Measurements from ENCODE around the gene SAMD8. TPM values are rescaled to one million over a fixed set of nuclear protein-coding genes. Genes with fewer than 3 reads are reported as not detected.
"Not testable (repeated sequence)": the region's sequence is repeated elsewhere in the genome, so short reads cannot be mapped to it uniquely, and the experiment has no call there.

Gene SAMD8
- total RNA-seq, 1 donor from 2014 or later, result 21.7 TPM

GRCh38 chr10:75106242-75106641 is 5.2 kb upstream of the SAMD8 start:
- intact Hi-C loops (cut with DNase I), result no loop called here

GRCh38 chr10:75106891-75107290 is 4.6 kb upstream of the SAMD8 start:
- DNase-seq; intact Hi-C loops (cut with DNase I); H3K36me3 ChIP-seq; H3K27ac ChIP-seq; ATAC-seq; H3K9me3 ChIP-seq; H3K27me3 ChIP-seq (ENCODE audit: low read depth); H3K4me1 ChIP-seq; H3K4me3 ChIP-seq: not testable (repeated sequence)

More at GRCh38 chr10:75106242-75106641, 5.2 kb upstream of the SAMD8 start:
- Histone ChIP-seq H3K27ac (no peak overlapping the region), H3K4me1 (peaks cover 8% of the 10 kb centered on the region), H3K36me3 (no peaks in the 10 kb centered on the region), H3K9me3 (no peaks in the 10 kb centered on the region), H3K27me3 (ENCODE audit: low read depth) (no peaks in the 10 kb centered on the region), H3K4me3 (no peak overlapping the region)
- no peak for ATAC-seq
- no peak for DNase-seq
- no peak for TF ChIP-seq CTCF (IDR thresholded peaks at IDR 0.05)

- TF ChIP-seq CTCF (IDR thresholded peaks at IDR 0.05), result no peak
- Histone ChIP-seq H3K27ac (no peak overlapping the region), H3K27me3 (ENCODE audit: low read depth) (no peaks in the 10 kb centered on the region), H3K4me1 (peaks cover 18% of the 10 kb centered on the region), H3K36me3 (no peaks in the 10 kb centered on the region), H3K4me3 (no peak overlapping the region), H3K9me3 (no peaks in the 10 kb centered on the region)
- no peak for ATAC-seq
- no peak for DNase-seq
- intact Hi-C loops (cut with DNase I), result no loop called here
Measured at GRCh38 chr10:75107756-75108683, 3.4 kb upstream of the SAMD8 start.

- Histone ChIP-seq H3K27ac (no peak overlapping the region), H3K4me1 (peaks cover 23% of the 10 kb centered on the region), H3K27me3 (ENCODE audit: low read depth) (no peaks in the 10 kb centered on the region), H3K9me3 (no peaks in the 10 kb centered on the region), H3K36me3 (no peaks in the 10 kb centered on the region), H3K4me3 (no peak overlapping the region)
- TF ChIP-seq CTCF (IDR thresholded peaks at IDR 0.05), result peak; percentile 45
- intact Hi-C loops (cut with DNase I), result no loop called here
- ATAC-seq (no peak), DNase-seq (no peak)
Measured at GRCh38 chr10:75108684-75109458, 2.6 kb upstream of the SAMD8 start.

GRCh38 chr10:75109459-75109778 is 2.0 kb upstream of the SAMD8 start:
- peaks cover 25% of the 10 kb centered on the region for H3K4me1 ChIP-seq
- TF ChIP-seq CTCF (IDR thresholded peaks at IDR 0.05), result no peak
- DNase-seq, result no peak
- no peaks in the 10 kb centered on the region for H3K27me3 ChIP-seq (ENCODE audit: low read depth)
- intact Hi-C loops (cut with DNase I), result no loop called here
- no peak for ATAC-seq
- H3K4me3 ChIP-seq, result no peak overlapping the region
- no peaks in the 10 kb centered on the region for H3K36me3 ChIP-seq
- no peak overlapping the region for H3K27ac ChIP-seq
- H3K9me3 ChIP-seq, result no peaks in the 10 kb centered on the region

Data from lower lobe of right lung (tissue), 2 donors.